BE2C (cell line): ENCODE data around the gene SPA17.

ENCODE experiments used
- DNase-seq: peaks from one replicate; pipeline ENCODE4 v3.0.0-alpha.2; 2020
- H3K27me3 ChIP-seq: fragments of 250-450 bp; sonication (Bioruptor Pico); 2 replicates; pipeline ENCODE4 v1.5.1; 2020; ENCODE audit warnings: mild to moderate bottlenecking
- H3K36me3 ChIP-seq: fragments of 250-450 bp; sonication (Bioruptor Pico); 2 replicates; pipeline ENCODE4 v1.5.1; 2020; ENCODE audit warnings: mild to moderate bottlenecking
- H3K4me1 ChIP-seq: fragments of 250-450 bp; sonication (Bioruptor Pico); 2 replicates; pipeline ENCODE4 v1.5.1; 2020
- H3K4me3 ChIP-seq: 2 replicates; pipeline ENCODE4 v1.5.1; 2011; ENCODE audit warnings: low read depth, low read length
- H3K9me3 ChIP-seq: fragments of 250-450 bp; sonication (Bioruptor Pico); 2 replicates; pipeline ENCODE4 v1.5.1; 2020
- CTCF ChIP-seq: IDR thresholded peaks from 2 replicates; pipeline ENCODE4 v1.5.1; 2012; ENCODE audit warnings: mild to moderate bottlenecking, low read depth, low read length

SPA17 gene

GRCh38 chr11:124638500-124638899 lies 35.2 kb upstream of the SPA17 start:
- Histone ChIP-seq H3K4me1 (no peaks in the 10 kb centered on the region), H3K9me3 (no peaks in the 10 kb centered on the region), H3K4me3 (no peak overlapping the region), H3K27me3 (no peaks in the 10 kb centered on the region), H3K36me3 (peaks cover 3% of the 10 kb centered on the region; the same call in 1 of the 2 replicates)
- DNase-seq: no peak
- TF ChIP-seq CTCF: no peak

- Histone ChIP-seq H3K4me1 (no peaks in the 10 kb centered on the region), H3K27me3 (no peaks in the 10 kb centered on the region), H3K9me3 (no peaks in the 10 kb centered on the region), H3K4me3 (no peak overlapping the region), H3K36me3 (peaks cover 3% of the 10 kb centered on the region; the same call in 1 of the 2 replicates)
- no peak for DNase-seq
- no peak for TF ChIP-seq CTCF
Observed at GRCh38 chr11:124639186-124639585, 34.5 kb upstream of the SPA17 start.

- TF ChIP-seq CTCF: peak; percentile 24; the same call in 1 of the 2 replicates
- Histone ChIP-seq H3K36me3 (peaks cover 3% of the 10 kb centered on the region; the same call in 1 of the 2 replicates), H3K4me3 (no peak overlapping the region), H3K4me1 (no peaks in the 10 kb centered on the region), H3K27me3 (no peaks in the 10 kb centered on the region), H3K9me3 (no peaks in the 10 kb centered on the region)
- peak; percentile 19 for DNase-seq
Observed at GRCh38 chr11:124640666-124641065, 33.0 kb upstream of the SPA17 start.

- Histone ChIP-seq H3K4me3 (no peak overlapping the region), H3K36me3 (no peaks in the 10 kb centered on the region), H3K27me3 (no peaks in the 10 kb centered on the region), H3K4me1 (no peaks in the 10 kb centered on the region), H3K9me3 (no peaks in the 10 kb centered on the region)
- no peak for DNase-seq
- TF ChIP-seq CTCF: no peak
Observed at GRCh38 chr11:124642628-124643027, 31.1 kb upstream of the SPA17 start.

GRCh38 chr11:124643042-124643604 lies 30.6 kb upstream of the SPA17 start:
- no peak for TF ChIP-seq CTCF
- no peaks in the 10 kb centered on the region for H3K4me1 ChIP-seq

GRCh38 chr11:124643605-124644425 lies 29.9 kb upstream of the SPA17 start:
- no peak for DNase-seq
- no peaks in the 10 kb centered on the region for H3K27me3 ChIP-seq
- no peaks in the 10 kb centered on the region for H3K36me3 ChIP-seq
- H3K4me1 ChIP-seq: no peaks in the 10 kb centered on the region
- H3K4me3 ChIP-seq: no peak overlapping the region
- H3K9me3 ChIP-seq: no peaks in the 10 kb centered on the region
- TF ChIP-seq CTCF: no peak

More at GRCh38 chr11:124643042-124643604, 30.6 kb upstream of the SPA17 start:
- no peak overlapping the region for H3K4me3 ChIP-seq
- H3K27me3 ChIP-seq: no peaks in the 10 kb centered on the region
- no peaks in the 10 kb centered on the region for H3K9me3 ChIP-seq
- no peak for DNase-seq
- no peaks in the 10 kb centered on the region for H3K36me3 ChIP-seq
